NCI-H1092 treated with DMSO at 0.1 percent for 48 hours (cell line): ENCODE results near the gene HSD17B14.
A peak's percentile ranks its signal among the peaks of the same experiment; 100 is the strongest.
"Not testable (repeated sequence)": the region's sequence is repeated elsewhere in the genome, so short reads cannot be mapped to it uniquely, and the experiment has no call there.

Source experiments
- DNase-seq: peaks from one replicate; lab custom pipeline; 2025; lab: John Stamatoyannopoulos, UW

Gene HSD17B14

GRCh38 chr19:48796298-48797083, 39.8 kb downstream of the HSD17B14 start:
- no peak for DNase-seq

DNA sequence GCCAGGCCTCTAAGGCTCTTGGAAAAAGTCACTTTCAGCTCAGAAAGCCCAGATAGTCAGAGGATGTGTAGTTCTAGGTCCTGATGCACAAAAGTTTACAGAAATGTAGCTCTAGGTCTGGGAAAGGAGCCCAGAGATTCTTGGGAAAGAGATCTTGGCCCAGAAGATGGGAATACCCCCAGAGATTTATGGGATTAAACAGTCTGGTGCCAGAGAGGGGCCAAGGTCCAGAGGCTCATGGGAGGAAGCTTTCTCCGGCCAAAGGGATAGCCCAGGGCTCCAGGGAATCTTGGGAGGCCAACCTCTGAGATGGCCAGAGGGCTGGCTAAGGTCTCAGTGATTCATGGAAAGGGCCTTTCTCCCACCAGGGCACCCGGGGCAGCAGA, 40.6 kb downstream of the HSD17B14 start:
- DNase-seq, result no peak

GRCh38 chr19:48795055-48795684, 41.1 kb downstream of the HSD17B14 start:
- peak; percentile 84 for DNase-seq

DNA sequence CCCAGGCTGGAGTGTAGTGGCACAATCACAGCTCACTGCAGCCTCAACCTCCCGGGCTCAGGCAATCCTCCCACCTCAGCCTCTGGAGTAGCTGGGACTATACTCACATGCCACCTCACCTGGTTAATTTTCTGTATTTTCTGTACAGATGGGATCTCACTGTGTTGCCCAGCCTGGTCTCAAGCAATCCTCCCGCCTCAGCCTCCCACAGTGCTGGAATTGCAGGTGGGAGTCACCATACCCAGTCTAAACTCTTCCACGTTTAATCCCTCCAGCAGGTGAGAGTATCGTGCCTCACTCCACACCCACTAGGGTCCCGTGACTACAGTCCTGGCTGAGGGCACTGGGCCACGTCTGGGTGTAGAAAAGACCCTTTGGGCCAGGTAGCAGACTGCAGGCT, 42.0 kb downstream of the HSD17B14 start:
- DNase-seq, result no peak

DNA sequence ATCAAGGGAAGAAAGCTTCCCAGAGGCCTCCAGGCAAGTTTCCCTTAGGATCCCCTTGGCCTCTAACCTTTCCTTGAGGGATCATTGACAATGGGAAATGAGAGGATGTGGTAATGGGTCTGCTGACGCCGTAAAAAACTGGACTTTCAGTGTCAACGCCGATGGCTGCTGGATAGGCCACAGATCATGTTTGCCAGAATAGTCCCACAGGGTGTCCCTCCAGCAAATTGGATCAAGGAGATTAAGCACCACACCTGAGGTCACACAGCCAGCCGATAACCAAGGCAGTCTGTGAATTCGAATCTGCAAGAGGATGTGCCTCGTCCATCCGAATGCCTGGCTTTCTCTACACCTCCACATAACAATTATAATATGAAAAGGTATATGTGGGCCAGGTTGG, 43.0 kb downstream of the HSD17B14 start:
- no peak for DNase-seq

- not testable (repeated sequence) for DNase-seq
Observed at GRCh38 chr19:48787331-48787730, 49.0 kb downstream of the HSD17B14 start.

- DNase-seq, result not testable (repeated sequence)
Observed at GRCh38 chr19:48786422-48786821, 49.9 kb downstream of the HSD17B14 start.

DNA sequence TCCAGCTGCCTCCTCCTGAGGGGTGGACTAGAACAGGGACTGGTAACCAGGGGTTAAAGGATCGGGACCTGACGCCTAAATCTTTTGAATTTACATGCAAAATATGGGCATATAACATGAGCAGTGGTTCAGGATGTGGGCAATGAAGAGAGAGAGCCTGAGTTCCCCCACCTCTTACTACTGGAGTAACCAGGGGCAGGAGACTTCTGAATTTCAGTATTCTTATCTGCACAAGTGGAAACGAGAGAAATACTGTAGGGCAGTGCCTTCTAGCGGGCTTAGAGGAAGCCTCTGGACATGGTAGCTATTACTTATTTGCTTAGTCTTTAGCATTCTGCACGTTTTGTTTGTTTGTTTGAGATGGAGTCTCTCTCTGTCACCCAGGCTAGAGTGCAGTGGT, 51.8 kb downstream of the HSD17B14 start:
- DNase-seq, result no peak

DNA sequence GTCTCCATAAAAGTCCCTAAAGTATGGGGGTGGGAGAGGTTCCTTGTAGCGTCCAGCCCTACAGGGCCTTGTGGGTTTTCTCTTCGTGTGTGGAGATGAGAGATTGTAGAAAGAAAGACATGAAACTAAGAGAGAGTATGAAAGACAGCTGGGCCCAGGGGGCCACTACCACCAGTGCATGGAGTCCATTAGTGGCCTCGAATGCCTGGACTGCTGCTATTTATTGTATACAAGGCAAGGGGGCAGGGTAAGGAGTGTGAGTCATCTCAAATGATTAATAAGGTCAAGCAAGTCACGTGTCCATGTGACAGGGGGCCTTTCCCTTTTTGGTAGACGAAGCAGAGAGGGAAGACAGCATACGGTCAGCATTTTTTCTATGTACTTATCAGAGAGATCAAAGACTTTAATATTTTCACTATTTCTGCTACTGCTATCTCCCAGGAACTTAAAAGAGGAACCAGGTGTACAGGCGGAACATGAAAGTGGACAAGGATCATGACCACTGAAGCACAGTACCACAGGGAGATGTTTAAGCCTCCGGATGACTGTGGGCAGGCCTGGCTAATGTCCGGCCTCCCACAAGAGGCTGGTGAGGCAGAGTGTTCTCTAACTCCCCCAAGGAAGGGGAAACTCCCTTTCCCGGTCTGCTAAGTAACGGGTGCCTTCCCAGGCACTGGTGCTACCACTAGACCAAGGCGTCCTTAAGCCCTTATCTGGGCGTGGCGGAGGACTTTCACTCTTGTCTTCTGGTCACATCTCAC, 55.5 kb downstream of the HSD17B14 start:
- DNase-seq, result no peak

DNA sequence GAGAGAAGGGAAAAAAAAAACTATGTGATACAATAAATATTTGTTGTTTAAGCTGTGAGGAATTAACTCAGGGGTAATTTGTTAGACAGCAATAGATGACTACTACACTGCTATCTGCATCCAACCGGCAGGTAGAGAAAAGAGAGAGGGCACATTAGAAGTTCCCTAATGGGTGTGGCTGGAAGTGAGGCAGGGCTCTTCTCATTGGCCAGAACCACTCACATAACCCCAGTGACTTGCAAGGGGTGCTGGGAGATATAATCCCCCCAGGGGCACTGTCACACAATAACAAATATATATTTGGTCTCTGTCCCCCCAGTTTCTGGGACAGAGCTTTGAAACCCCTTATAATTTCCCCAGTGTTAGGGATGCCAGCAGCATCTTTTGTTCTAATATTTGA, 56.7 kb downstream of the HSD17B14 start:
- DNase-seq, result no peak

GRCh38 chr19:48777720-48778119, 58.6 kb downstream of the HSD17B14 start:
- no peak for DNase-seq

DNA sequence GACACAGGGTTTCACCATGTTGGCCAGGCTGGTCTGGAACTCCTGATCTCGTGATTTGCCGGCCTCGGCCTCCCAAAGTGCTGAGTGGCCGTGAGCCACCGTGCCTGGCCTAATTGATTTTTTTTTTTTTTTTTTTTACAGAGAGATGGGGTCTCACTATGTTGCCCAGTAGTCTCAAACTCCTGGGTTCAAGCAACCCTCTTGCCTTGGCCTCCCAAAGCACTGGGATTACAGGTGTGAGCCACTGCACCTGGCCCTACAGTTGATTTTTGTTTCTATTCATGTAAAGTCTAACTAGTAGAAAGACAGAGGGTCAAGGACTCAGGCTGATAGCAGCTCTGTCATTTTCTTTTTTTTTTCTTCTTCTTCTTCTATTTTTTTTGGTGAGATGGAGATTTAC, 59.2 kb downstream of the HSD17B14 start:
- DNase-seq, result no peak

DNA sequence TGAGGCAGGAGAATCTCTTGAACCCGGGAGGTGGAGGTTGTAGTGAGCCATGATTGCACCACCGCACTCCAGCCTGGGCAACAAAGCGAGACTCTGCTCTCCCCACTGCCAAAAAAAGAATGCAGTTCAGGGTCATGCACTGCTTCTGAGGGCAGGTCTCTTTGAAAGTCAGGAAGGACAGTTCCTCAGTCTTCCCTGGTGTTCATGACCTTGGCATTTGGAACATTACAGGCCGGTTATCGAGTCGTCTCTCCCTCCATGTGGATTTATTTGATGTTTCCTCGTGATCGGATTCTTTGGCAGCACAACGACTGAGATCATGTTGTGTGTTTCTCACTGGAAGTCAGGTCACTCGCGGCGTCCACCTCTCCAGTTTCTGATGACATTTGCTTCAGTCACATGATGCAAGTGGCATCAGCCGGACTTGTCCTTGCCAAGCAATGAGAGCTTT, 63.8 kb downstream of the HSD17B14 start:
- DNase-seq, result no peak

DNA sequence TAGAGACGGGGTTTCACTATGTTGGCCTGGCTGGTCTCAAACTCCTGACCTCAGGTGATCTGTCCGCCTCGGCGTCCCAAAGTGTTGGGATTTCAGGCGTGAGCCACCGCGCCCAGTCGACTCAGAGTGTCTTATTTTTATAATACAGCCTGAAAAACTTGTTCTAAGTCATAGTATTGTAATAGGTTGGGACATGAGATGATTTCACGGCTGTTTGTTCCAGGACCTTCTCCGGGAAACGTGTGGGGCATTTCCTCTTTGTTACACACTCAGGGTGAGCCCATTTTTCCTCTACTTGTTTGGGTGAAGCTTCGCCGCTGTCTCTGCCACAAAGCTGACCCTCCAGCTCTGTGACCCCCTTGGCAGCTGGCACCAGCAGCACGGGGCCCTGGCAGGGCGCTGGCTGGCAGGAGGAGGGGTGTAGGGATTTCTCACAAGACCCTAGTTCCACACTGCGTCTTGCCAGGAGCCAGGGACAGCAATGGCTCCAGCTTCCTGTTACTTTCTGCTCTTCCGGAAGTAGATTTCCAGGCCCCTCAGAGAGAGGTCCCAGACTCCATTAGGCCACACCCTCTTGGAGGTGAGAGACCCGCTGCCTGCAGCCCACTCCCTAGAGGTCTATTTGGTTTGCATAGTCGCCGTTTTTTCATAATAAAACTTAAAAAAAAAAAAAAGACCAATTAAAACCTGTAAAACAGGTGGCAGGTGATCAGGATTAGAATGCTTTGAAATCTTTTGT, 65.4 kb downstream of the HSD17B14 start:
- DNase-seq, result no peak

- DNase-seq, result no peak
Observed at GRCh38 chr19:48770266-48770665, 66.0 kb downstream of the HSD17B14 start.

DNA sequence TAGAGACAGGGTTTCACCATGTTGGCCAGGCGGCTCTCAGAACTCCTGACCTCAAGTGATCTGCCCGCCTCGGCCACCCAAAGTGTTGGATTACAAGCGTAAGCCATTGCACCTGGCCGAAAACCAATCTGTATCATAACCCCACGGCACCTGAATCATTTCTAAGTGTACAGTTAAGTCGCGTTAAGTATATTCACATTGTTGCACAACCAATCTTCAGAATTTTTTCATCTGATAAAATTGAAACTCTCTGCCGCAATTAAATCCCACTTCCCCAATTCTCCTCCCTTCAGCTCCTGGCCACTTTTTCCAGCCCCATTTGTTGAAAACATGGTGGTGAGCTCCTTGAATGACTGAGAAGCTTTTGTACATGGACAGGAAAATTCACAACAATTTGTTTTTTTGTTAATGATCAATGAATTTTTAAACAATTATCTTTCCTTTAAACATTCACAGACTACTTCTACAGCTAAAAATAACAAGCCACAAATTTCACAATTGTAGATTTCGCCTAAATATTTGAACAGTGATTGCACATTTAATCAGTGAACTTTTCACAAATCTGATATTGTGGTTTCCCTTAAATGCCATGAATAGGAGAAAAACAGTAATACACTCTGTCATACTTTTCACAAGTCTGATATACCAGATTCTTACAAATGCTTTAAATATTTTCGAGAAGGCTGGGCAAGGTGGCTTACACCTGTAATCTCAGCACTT, 67.1 kb downstream of the HSD17B14 start:
- no peak for DNase-seq

GRCh38 chr19:48768171-48768753, 68.0 kb downstream of the HSD17B14 start:
- not testable (repeated sequence) for DNase-seq

GRCh38 chr19:48765816-48766215, 70.5 kb downstream of the HSD17B14 start:
- not testable (repeated sequence) for DNase-seq
